Measurements from ENCODE around the gene NTM.

Gene NTM

DNA sequence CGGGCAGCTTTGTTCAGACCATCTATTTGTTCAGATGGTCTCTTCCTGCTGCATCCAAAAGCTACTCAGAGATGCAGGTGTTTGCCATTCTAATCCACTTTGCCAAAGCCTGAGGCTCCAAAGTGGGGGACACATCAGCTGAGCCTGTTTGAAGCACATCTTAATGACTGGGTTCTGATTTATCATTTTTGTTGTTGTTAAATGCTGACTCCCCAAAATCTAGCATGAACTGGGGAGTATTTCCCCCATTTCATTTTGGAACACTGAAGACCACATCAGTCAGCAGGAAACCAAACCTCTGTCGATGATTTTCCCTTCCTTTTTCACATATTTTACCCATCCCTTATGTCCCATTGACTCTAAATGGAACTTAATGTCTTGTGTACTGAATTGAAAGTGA is 262.6 kb downstream of the NTM start (continued):
- TF ChIP-seq, protein P1, sequence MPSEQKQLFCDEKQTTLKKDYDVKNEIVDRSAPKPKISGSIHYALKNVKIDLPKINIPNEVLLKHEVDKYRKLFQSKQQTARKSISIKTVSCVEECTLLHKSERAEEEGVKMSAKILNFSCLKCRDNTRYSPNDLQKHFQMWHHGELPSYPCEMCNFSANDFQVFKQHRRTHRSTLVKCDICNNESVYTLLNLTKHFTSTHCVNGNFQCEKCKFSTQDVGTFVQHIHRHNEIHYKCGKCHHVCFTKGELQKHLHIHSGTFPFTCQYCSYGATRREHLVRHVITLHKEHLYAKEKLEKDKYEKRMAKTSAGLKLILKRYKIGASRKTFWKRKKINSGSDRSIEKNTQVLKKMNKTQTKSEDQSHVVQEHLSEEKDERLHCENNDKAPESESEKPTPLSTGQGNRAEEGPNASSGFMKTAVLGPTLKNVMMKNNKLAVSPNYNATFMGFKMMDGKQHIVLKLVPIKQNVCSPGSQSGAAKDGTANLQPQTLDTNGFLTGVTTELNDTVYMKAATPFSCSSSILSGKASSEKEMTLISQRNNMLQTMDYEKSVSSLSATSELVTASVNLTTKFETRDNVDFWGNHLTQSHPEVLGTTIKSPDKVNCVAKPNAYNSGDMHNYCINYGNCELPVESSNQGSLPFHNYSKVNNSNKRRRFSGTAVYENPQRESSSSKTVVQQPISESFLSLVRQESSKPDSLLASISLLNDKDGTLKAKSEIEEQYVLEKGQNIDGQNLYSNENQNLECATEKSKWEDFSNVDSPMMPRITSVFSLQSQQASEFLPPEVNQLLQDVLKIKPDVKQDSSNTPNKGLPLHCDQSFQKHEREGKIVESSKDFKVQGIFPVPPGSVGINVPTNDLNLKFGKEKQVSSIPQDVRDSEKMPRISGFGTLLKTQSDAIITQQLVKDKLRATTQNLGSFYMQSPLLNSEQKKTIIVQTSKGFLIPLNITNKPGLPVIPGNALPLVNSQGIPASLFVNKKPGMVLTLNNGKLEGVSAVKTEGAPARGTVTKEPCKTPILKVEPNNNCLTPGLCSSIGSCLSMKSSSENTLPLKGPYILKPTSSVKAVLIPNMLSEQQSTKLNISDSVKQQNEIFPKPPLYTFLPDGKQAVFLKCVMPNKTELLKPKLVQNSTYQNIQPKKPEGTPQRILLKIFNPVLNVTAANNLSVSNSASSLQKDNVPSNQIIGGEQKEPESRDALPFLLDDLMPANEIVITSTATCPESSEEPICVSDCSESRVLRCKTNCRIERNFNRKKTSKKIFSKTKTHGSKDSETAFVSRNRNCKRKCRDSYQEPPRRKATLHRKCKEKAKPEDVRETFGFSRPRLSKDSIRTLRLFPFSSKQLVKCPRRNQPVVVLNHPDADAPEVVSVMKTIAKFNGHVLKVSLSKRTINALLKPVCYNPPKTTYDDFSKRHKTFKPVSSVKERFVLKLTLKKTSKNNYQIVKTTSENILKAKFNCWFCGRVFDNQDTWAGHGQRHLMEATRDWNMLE (tag by site-specific recombination; conservative IDR thresholded peaks at IDR 0.05; ENCODE audit: low read depth), result no peak
- TF ChIP-seq, protein P2, sequence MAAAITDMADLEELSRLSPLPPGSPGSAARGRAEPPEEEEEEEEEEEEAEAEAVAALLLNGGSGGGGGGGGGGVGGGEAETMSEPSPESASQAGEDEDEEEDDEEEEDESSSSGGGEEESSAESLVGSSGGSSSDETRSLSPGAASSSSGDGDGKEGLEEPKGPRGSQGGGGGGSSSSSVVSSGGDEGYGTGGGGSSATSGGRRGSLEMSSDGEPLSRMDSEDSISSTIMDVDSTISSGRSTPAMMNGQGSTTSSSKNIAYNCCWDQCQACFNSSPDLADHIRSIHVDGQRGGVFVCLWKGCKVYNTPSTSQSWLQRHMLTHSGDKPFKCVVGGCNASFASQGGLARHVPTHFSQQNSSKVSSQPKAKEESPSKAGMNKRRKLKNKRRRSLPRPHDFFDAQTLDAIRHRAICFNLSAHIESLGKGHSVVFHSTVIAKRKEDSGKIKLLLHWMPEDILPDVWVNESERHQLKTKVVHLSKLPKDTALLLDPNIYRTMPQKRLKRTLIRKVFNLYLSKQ (tag by site-specific recombination; IDR thresholded peaks at IDR 0.05; ENCODE audit: borderline replicate concordance), result no peak

DNA sequence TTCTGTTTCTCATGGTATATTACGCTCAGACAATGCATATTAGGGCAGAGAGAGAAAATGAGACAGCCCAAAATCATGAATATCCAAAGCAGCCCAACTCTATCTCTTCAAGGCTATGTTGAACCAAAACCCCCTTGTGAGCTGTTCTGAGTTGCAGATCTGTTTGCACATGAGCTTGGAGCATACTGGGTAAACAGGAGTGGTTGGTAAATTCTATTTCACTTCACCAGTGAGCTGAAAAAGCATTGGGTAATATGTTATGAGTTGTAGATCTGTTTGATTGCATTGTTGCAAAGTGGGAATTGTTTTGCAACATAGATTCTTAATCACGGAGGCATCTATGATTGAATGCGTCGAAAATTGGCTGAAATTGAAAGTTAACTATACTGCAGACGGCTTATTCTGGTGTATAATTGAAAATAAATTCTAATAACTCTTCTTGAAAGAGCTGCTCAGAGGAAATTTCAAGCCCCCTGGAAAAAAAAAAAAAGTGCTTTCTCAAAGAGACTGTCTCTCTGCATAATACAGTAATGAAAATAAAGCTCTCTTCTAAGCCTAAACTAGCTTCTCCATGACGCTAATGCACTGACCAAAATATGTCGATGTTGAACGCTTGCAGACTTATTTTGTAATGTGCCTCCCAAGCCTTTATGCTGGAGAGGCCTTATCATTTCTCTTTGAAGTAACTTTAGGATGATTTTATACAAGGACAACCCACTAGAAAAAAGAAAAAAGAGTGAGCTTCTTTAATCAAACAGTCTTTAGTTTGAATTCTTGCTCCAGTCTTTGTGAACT is 263.7 kb downstream of the NTM start:
- no peak overlapping the region for H3K27ac ChIP-seq (ENCODE audit: extremely low read depth, low read depth, low read length)
- no peaks in the 10 kb centered on the region for H3K9me3 ChIP-seq (ENCODE audit: control insufficient read depth, insufficient read depth, low read depth, low read length)
- no peak overlapping the region for H3K4me3 ChIP-seq (ENCODE audit: low read depth, low read length)
- ChIA-PET POLR2A (no interaction called here), CTCF (interaction anchor here (0.6 to 2.0 kb wide), 5 partner anchors 34 to 536 kb away, joined by 3 to 9 read pairs (median 4); no protein-coding TSS in a partner anchor)
- no peaks in the 10 kb centered on the region for H3K4me1 ChIP-seq (ENCODE audit: control insufficient read depth, insufficient read depth, low read length)
- H3K36me3 ChIP-seq (ENCODE audit: control insufficient read depth in 2 of 2, insufficient read depth in 1 of 2, low read length in 2 of 2), result no peaks in the 10 kb centered on the region
- TF ChIP-seq, protein P3, sequence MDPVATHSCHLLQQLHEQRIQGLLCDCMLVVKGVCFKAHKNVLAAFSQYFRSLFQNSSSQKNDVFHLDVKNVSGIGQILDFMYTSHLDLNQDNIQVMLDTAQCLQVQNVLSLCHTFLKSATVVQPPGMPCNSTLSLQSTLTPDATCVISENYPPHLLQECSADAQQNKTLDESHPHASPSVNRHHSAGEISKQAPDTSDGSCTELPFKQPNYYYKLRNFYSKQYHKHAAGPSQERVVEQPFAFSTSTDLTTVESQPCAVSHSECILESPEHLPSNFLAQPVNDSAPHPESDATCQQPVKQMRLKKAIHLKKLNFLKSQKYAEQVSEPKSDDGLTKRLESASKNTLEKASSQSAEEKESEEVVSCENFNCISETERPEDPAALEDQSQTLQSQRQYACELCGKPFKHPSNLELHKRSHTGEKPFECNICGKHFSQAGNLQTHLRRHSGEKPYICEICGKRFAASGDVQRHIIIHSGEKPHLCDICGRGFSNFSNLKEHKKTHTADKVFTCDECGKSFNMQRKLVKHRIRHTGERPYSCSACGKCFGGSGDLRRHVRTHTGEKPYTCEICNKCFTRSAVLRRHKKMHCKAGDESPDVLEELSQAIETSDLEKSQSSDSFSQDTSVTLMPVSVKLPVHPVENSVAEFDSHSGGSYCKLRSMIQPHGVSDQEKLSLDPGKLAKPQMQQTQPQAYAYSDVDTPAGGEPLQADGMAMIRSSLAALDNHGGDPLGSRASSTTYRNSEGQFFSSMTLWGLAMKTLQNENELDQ (tag by site-specific recombination; IDR thresholded peaks at IDR 0.05; ENCODE audit: low read depth), result no peak
- no peak for TF ChIP-seq ZBTB7A (tag by site-specific recombination; IDR thresholded peaks at IDR 0.05; ENCODE audit: low read depth)
- TF ChIP-seq, protein P4, sequence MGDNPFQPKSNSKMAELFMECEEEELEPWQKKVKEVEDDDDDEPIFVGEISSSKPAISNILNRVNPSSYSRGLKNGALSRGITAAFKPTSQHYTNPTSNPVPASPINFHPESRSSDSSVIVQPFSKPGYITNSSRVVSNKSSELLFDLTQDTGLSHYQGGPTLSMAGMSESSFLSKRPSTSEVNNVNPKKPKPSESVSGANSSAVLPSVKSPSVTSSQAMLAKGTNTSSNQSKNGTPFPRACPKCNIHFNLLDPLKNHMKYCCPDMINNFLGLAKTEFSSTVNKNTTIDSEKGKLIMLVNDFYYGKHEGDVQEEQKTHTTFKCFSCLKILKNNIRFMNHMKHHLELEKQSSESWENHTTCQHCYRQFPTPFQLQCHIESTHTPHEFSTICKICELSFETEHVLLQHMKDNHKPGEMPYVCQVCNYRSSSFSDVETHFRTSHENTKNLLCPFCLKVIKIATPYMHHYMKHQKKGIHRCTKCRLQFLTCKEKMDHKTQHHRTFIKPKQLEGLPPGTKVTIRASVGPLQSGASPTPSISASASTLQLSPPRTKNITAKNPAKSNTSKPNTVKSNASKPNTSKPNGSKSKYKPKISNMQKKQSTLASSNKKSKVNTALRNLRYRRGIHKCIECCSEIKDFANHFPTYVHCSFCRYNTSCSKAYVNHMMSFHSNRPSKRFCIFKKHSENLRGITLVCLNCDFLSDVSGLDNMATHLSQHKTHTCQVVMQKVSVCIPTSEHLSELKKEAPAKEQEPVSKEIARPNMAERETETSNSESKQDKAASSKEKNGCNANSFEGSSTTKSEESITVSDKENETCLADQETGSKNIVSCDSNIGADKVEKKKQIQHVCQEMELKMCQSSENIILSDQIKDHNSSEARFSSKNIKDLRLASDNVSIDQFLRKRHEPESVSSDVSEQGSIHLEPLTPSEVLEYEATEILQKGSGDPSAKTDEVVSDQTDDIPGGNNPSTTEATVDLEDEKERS (tag by site-specific recombination; IDR thresholded peaks at IDR 0.05), result no peak
- TF ChIP-seq ZBTB17 (tag by site-specific recombination; IDR thresholded peaks at IDR 0.05), result no peak
- no peak for TF ChIP-seq ZNF221 (tag by site-specific recombination; IDR thresholded peaks at IDR 0.05; ENCODE audit: borderline replicate concordance)
- TF ChIP-seq ZNF677 (tag by site-specific recombination; IDR thresholded peaks at IDR 0.05), result no peak

Measured in HEK293 (cell line).